HFFc6 (cell line): ENCODE data around the gene GARIN3. TPM values are rescaled to one million over a fixed set of nuclear protein-coding genes. Genes with fewer than 3 reads are reported as not detected.

ENCODE experiments used
- DNase-seq: peaks from one replicate; pipeline ENCODE4 v3.0.0-alpha.2; 2018
- H3K27ac Mint-ChIP-seq: 2 replicates; pipeline ENCODE4 v1.8.0; 2020; ENCODE audit warnings: mild to moderate bottlenecking, mixed read lengths
- H3K27me3 Mint-ChIP-seq: 2 replicates; pipeline ENCODE4 v1.8.0; 2021; ENCODE audit warnings: mild to moderate bottlenecking, moderate library complexity, mixed read lengths; ENCODE audit not compliant: insufficient read depth
- H3K36me3 Mint-ChIP-seq: 2 replicates; pipeline ENCODE4 v1.8.0; 2021; ENCODE audit warnings: low read depth, mixed read lengths
- H3K4me1 Mint-ChIP-seq: 2 replicates; pipeline ENCODE4 v1.8.0; 2020; ENCODE audit warnings: low read depth, mixed read lengths
- H3K4me3 Mint-ChIP-seq: 2 replicates; pipeline ENCODE4 v1.8.0; 2020; ENCODE audit warnings: mild to moderate bottlenecking, moderate library complexity, mixed read lengths
- H3K9me3 Mint-ChIP-seq: 2 replicates; pipeline ENCODE4 v1.8.0; 2020; ENCODE audit warnings: mild to moderate bottlenecking, mixed read lengths
- total RNA-seq, 6 experiments: library from RNA; stranded (reverse); fragmentation: NEBNext Ultra II Directional; extraction: Animal tissue kit (Norgen Biotek cat#: 25700); gene quantifications; 2 replicates in 1 of 6; 3 replicates in 5 of 6; pipeline ENCODE4 v1.2.3, GENCODE V29; 2021
- TF ChIP-seq, protein P1 (sequence below): fragments of 200-600 bp; sonication (generic); IDR thresholded peaks from 2 replicates; pipeline ENCODE4 v1.5.0; 2021; ENCODE audit warnings: antibody characterized with exemption, mild to moderate bottlenecking

GARIN3 gene
- total RNA-seq, 6 experiments from 2014 or later = not detected

DNA sequence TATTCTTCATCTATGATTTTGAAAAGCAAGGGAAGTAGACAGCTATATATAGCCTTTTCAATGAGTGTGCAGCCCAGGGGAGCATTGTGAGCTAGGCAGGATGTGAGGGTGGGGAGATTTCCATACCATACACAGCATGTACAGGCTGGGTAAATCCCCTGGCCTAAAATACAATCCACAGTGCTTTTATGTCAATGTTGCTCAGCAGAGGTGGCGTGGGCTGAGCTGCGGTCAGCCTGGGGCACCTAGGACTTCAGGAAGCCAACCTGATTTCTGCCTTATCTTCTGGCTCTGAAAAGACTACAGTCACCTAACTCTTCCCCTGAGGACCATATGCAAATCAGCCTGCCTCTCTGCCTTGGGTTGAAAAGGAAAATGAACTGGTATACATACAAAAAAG, 6.3 kb upstream of the GARIN3 start:
- Mint-ChIP-seq H3K27me3 (peaks cover 14% of the 10 kb centered on the region), H3K4me3 (no peak overlapping the region), H3K9me3 (no peaks in the 10 kb centered on the region), H3K36me3 (no peaks in the 10 kb centered on the region), H3K4me1 (peaks cover 3% of the 10 kb centered on the region), H3K27ac (no peak overlapping the region)
- DNase-seq = no peak
- TF ChIP-seq, protein P1, sequence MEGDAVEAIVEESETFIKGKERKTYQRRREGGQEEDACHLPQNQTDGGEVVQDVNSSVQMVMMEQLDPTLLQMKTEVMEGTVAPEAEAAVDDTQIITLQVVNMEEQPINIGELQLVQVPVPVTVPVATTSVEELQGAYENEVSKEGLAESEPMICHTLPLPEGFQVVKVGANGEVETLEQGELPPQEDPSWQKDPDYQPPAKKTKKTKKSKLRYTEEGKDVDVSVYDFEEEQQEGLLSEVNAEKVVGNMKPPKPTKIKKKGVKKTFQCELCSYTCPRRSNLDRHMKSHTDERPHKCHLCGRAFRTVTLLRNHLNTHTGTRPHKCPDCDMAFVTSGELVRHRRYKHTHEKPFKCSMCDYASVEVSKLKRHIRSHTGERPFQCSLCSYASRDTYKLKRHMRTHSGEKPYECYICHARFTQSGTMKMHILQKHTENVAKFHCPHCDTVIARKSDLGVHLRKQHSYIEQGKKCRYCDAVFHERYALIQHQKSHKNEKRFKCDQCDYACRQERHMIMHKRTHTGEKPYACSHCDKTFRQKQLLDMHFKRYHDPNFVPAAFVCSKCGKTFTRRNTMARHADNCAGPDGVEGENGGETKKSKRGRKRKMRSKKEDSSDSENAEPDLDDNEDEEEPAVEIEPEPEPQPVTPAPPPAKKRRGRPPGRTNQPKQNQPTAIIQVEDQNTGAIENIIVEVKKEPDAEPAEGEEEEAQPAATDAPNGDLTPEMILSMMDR = no peak

DNA sequence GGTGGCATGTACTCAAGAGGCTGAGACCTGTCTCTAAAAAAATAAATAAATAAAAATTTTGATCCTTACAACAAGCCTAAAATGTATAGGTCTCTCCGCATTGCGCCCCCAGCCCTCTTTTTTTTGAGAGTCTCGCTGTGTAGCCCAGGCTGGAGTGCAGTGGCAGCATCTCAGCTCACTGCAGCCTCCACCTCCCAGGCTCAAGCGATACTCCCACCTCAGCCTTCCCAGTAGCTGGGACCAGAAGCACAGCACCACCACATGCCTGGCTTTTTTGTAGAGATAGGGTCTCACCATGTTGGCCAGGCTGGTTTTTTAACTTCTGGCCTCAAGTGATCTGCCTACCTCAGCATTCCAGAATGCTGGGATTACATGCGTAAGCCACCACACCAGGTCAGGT, 2.2 kb upstream of the GARIN3 start:
- TF ChIP-seq, protein P1 = no peak
- H3K4me1 Mint-ChIP-seq = peaks cover 7% of the 10 kb centered on the region
- no peak for DNase-seq
- H3K27ac Mint-ChIP-seq = no peak overlapping the region
- H3K4me3 Mint-ChIP-seq = no peak overlapping the region
- H3K9me3 Mint-ChIP-seq = no peaks in the 10 kb centered on the region
- no peaks in the 10 kb centered on the region for H3K36me3 Mint-ChIP-seq
- H3K27me3 Mint-ChIP-seq = peaks cover 25% of the 10 kb centered on the region

DNA sequence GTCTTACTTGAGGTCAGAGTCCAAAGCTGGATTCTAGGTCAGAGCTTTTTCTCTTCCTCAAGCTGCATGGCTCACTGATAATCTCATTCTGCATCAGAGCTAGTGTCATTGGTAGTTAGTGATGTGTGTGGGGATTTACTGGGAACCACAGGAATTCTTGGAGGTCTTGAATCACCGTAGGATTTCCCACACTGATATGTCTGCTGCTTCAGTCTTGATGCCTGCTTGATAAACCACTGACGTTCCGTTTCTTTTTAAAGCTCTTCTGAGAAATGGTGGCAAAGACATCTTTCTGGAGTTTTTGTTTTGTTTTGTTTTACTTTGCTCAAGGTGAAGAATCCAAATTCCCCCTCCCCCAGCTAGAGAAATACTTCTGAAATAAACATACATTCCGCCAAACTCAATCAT, 1.2 kb upstream of the GARIN3 start:
- no peaks in the 10 kb centered on the region for H3K9me3 Mint-ChIP-seq
- TF ChIP-seq, protein P1 = no peak
- H3K27ac Mint-ChIP-seq = peak overlapping the region; percentile 27; the same call in 1 of the 2 replicates
- DNase-seq = peak; percentile 67
- H3K36me3 Mint-ChIP-seq = no peaks in the 10 kb centered on the region
- peaks cover 7% of the 10 kb centered on the region for H3K4me1 Mint-ChIP-seq
- peaks cover 31% of the 10 kb centered on the region for H3K27me3 Mint-ChIP-seq
- peak overlapping the region; percentile 18; the same call in 1 of the 2 replicates for H3K4me3 Mint-ChIP-seq

DNA sequence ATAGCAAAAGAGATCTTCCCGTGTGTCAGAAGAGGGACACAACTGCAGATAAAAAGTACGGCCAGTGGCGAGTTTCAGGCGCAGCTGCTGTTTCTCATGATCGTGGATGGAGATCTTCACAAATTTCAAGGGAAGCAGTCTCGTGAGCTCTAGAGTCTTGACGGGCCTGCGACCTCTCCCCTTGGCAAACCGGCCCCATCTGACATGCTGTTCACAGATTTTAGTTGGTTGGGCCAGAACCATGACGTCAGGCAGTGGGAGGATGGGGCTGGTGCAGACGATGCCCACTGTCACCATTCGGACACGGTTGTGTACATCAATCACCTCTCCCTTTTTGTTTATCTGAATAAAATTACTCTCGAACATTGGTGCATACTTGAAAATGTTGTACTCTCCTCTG, 396 bp downstream of the GARIN3 start:
- no peak for DNase-seq
- Mint-ChIP-seq H3K27me3 (peaks cover 39% of the 10 kb centered on the region), H3K4me1 (peaks cover 7% of the 10 kb centered on the region), H3K36me3 (no peaks in the 10 kb centered on the region), H3K4me3 (no peak overlapping the region), H3K27ac (no peak overlapping the region), H3K9me3 (no peaks in the 10 kb centered on the region)
- TF ChIP-seq, protein P1 = no peak

DNA sequence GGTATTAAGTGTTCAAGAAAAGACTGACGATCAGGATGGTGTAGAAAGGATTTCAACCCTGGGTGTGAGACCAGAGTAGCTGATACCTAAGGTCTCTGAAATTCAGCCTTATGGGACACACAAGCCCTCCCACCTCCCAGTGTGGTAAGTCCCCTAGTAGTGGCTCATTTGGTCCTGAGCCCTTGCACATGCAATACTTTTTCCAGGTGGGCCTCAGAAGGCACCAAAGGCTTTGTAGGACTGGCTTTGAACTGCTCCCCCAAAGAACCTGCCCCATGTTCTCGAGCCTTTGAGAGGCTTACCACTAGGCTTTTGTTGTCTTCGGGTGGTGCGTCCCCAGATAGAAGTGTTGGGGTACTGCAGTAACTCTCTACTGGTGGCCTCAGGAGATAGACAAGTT, 803 bp downstream of the GARIN3 start:
- Mint-ChIP-seq H3K9me3 (no peaks in the 10 kb centered on the region), H3K4me3 (no peak overlapping the region), H3K36me3 (no peaks in the 10 kb centered on the region), H3K27me3 (peaks cover 39% of the 10 kb centered on the region), H3K27ac (no peak overlapping the region), H3K4me1 (peaks cover 7% of the 10 kb centered on the region)
- TF ChIP-seq, protein P1 = no peak
- DNase-seq = no peak

DNA sequence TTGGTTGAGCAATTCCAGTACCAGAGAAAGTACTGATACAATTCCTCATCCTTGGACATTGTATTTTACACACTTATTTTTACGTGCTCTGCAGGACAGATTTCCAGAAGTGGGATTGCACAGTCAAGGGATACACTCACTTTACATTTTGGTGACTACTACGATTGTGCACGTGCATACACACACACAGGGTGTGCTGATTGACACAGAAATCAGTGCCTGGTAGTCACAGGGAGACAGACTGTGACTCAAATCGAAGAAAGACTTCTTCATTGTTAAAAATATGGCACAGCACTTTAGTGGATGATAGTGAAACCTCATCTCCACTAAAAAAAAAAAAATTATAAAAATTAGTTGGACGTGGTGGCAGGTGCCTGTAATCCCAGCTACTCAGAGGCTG, 1.5 kb downstream of the GARIN3 start:
- Mint-ChIP-seq H3K27ac (no peak overlapping the region), H3K4me1 (peaks cover 7% of the 10 kb centered on the region), H3K9me3 (no peaks in the 10 kb centered on the region), H3K27me3 (peaks cover 41% of the 10 kb centered on the region), H3K4me3 (no peak overlapping the region), H3K36me3 (no peaks in the 10 kb centered on the region)
- TF ChIP-seq, protein P1 = no peak
- no peak for DNase-seq
